ENCODE data around the gene TMEM183A.
A peak's percentile ranks its signal among the peaks of the same experiment; 100 is the strongest.

Gene TMEM183A

GRCh38 chr1:203031467-203031866 lies 24.3 kb downstream of the TMEM183A start:
- DNase-seq = no peak

GRCh38 chr1:203033287-203033686 lies 26.1 kb downstream of the TMEM183A start:
- DNase-seq = no peak

GRCh38 chr1:203033917-203034316 lies 26.7 kb downstream of the TMEM183A start:
- DNase-seq = no peak

GRCh38 chr1:203034422-203035110 lies 27.4 kb downstream of the TMEM183A start:
- DNase-seq = no peak

- DNase-seq = no peak
Measured at GRCh38 chr1:203035111-203036000, 28.2 kb downstream of the TMEM183A start.

GRCh38 chr1:203036135-203036534 lies 29.0 kb downstream of the TMEM183A start:
- DNase-seq = no peak

- DNase-seq = no peak
Measured at GRCh38 chr1:203036537-203036936, 29.4 kb downstream of the TMEM183A start.

GRCh38 chr1:203037509-203038190 lies 30.5 kb downstream of the TMEM183A start:
- no peak for DNase-seq

GRCh38 chr1:203038217-203038741 lies 31.1 kb downstream of the TMEM183A start:
- peak; percentile 81 for DNase-seq

GRCh38 chr1:203038891-203039608 lies 31.9 kb downstream of the TMEM183A start:
- peak; percentile 71 for DNase-seq

GRCh38 chr1:203039609-203040512 lies 32.7 kb downstream of the TMEM183A start:
- DNase-seq = no peak

GRCh38 chr1:203040513-203041275 lies 33.5 kb downstream of the TMEM183A start:
- DNase-seq = no peak

- DNase-seq = no peak
Measured at GRCh38 chr1:203041351-203041932, 34.3 kb downstream of the TMEM183A start.

GRCh38 chr1:203043830-203044545 lies 36.8 kb downstream of the TMEM183A start:
- DNase-seq = no peak

GRCh38 chr1:203044546-203045250 lies 37.5 kb downstream of the TMEM183A start:
- DNase-seq = no peak

- no peak for DNase-seq
Measured at GRCh38 chr1:203045336-203045735, 38.2 kb downstream of the TMEM183A start.

GRCh38 chr1:203045821-203046594 lies 38.8 kb downstream of the TMEM183A start:
- DNase-seq = peak; percentile 56

Data from right hindlimb (tissue), 1 donor.